CD4-positive, alpha-beta T cell treated with Interleukin-15 for 4 hours (primary cell): ENCODE data around the gene RAB6A.
"Not testable (repeated sequence)": the region's sequence is repeated elsewhere in the genome, so short reads cannot be mapped to it uniquely, and the experiment has no call there.

Experiments
- DNase-seq: peaks from one replicate; pipeline ENCODE4 v3.0.0-alpha.2; 2020; ENCODE audit warnings: low spot score

The RAB6A gene

DNA sequence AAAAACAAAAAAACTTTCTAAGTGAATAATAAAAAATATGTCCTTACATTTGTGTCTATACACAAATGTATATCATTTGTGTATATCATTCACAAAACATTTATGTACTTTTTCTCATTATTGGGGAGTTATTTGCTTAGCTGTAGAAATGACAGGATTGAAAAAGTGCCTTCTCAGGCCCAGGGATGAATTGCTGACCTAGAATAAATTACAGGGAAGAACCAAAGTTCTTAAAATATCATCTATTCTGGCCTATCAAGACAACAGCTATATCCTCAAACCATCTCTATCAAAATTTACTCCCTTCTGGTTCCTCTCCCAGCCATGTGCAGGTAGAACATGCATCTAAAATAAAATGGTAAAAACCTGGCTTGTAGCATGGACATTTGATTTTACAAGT lies 1.9 kb upstream of the RAB6A start:
- no peak for DNase-seq

DNA sequence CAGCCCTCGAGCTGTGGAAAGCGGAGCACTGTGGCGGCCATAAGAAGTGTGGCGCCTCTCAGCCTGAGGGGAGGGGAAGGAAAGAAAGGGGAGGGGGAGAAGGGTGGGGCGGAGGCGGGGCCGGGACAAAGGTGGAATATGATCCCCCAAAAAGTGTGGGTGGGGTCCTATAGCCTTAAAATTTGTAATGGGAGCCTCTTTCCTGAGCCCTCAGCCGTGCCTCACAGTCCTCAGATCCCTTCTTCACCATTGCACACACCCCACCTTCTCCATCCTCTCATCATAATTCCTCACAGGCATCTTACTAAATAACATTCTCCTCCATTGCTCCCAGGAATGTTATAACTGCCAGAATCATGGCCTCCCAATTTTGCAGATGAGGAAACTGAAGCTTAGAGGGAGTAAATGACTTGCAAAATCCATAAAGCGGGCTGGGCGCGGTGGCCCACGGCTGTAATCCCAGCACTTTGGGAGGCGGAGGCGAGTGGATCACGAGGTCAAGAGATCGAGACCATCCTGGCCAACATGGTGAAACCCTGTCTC lies 600 bp upstream of the RAB6A start:
- no peak for DNase-seq

DNA sequence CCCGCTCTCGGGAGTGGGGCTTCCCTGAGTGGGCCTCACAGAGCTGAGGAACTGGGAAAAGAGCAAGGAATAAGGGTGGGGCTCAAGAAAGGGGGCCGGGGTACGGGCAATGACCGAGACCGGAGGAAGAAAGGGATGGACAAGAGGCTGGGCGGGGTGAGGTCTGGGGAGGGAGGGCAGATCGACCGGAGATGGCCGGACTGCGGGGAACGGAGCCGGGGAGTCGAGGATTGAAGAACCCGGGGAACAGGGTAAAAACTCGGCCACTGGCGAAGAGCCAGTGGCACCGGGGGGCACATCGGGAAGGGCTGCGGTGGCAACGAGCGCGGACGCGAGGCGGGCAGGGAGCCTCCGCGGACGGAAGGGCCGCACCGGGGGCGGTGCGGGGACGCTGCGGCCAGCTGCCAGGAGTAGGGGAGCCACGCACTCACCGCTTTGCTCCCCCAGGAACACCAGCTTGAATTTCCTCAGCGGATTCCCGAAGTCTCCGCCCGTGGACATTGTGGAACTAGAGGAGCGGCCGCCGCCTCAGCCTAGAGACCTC lies 667 bp downstream of the RAB6A start:
- no peak for DNase-seq

DNA sequence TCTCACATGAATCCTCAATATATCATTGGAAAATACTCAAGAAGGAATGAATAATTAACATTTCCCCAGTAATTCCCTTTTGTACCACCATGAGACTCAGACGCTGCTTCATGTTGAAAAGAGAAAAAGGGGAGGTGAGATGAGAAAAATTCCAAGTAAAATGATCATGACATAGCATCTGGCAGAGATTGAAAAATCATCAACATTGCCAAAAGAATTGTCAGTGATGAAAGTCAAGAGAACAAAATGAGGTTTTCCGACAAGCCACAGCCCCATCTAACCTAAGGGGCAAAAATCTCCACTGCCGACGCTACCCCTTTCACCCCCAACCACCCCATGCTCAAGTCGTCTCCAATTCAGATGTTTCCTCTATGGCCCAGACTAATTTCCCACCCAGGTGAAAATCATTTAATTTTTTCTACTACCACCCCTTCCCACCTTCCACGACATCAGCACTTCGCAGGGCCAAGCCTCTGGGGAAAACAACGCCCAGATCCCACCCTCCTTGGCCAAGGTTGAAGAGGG lies 1.2 kb downstream of the RAB6A start:
- no peak for DNase-seq

DNA sequence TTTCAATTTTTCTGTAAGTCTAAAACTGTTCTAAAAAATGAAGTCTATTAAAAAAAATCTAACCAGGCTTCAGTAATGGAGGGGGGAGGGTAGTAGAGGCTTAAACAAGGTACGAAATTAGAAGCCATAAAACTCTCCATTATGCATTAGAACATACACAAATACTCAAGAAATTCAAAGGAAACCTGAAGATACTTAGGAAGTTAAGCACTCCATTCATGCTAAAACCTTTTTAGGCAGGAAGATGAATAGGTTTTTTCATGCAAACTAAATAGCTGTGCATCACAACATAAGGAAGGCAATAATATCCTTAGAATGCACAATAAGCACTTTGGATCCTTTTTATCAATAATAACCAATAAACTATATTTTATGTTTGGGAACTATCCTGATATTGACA lies 2.4 kb downstream of the RAB6A start:
- DNase-seq = no peak

DNA sequence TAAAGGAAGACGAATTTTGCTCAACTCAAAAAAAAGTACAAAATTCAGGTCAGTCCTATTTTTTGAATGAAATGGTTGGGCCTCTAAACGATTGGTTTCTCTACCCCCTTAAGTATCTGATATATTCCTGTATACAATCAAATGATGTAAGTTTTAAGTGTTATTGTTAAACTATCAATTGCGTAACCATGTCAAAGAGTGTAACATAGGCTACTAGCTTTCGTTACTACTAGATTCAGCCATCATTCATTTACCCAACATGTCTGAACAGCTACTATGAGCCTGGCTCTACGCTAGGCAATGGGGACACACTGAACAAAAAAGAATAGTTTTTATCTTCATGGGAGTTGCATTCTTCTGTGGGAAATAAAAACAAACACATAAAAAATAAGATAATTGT lies 3.3 kb downstream of the RAB6A start:
- DNase-seq = no peak

DNA sequence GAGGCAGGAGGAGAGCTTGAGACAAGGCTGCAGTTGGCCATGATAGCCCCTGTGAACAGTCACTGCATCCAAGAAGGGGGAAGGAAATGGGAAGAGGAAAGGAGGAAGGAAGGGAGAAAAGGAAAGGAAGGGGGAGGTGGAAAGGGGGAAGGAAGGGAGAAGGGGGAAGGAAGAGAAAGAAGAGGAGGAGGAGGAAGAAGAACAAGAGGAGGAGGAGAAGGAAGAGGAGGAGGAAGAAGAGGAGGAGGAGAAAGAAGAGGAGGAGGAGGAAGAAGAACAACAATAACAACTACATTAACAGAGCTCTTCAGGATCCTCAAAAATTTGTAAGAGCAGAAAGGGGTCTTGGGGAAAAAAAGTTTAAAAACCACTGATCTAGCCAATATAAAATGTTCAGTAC lies 5.2 kb downstream of the RAB6A start:
- DNase-seq = no peak

DNA sequence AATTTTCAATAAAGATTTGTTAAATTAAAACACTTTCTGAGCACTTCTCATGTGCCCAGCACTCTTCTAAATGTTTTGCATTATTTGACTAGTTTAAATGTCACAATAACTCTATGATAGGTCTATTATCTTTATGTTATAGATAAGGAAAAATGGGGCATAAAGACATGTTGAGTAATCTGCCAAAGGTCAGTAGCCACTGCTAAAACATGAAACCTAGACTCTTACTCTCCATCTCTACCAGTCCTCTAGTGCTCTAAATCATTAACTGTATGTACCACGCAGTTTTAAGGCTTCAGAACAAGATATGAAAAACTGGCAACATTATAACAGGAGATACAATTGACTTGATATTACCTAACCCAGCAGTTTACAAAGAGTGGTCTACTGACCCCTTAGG lies 6.9 kb downstream of the RAB6A start:
- no peak for DNase-seq

DNA sequence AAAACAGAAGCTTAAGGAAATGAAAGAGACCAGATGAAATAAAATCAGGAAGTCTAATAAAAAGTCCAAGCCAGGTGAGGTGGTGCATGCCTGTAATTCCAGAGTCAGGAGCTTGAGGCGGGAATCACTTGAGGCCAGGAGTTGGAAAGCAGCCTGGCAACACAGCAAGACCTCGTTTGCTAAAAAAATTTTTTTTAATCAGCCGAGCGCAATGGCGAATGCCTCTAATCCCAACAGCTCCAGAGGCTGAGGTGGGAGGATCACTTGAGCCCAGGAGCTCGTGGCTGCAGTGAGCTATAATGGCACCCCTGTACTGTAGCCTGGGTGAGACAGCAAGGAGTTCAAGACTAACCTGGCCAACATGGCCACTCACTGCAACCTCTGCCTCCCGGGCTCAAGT lies 8.0 kb downstream of the RAB6A start:
- DNase-seq = no peak

DNA sequence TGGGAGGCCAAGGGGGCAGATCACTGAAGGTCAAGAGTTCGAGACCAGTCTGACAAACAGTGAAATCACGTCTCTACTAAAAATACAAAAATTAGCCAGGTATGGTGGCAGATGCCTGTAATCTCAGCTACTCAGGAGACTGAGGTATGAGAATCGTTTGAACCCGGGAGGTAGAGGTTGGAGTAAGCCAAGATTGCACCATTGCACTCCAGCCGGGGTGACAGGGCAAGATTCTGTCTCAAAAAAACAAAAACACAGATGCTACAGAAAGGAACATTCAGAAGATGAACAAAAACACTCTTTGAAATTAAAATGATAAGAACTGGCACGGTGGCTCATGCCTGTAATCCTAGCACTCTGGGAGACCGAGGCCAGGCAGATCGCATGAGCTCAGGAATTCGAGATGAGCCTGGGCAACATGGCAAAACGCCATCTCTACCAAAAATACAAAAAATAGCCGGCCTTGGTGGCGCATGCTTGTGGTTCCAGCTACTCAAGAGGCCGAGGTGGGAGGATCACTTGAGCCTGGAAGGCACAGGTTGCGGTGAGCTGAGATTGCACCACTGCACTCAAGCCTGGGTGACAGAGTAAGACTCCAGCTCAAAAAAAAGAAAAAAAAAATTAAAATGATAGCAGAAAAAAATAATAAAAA lies 8.5 kb downstream of the RAB6A start:
- DNase-seq = no peak

DNA sequence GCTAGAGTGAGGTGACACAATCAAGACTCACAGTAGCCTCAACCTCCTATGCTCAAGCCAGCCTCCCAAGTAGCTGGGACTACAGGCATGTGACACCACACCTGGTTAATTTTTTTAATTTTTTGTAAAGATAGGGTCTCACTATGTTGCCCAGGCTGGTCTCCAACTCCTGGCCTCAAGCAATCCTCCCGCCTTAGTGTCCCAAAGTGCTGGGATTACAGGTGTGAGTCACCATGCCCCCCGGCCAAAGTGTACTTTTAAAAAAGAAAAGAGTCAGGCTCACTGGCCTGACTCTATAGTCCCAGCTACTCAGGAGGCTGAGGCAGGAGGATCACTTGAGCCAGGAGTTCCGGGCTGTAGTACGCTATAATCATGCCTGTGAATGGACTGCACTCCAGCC lies 10.0 kb downstream of the RAB6A start:
- not testable (repeated sequence) for DNase-seq

DNA sequence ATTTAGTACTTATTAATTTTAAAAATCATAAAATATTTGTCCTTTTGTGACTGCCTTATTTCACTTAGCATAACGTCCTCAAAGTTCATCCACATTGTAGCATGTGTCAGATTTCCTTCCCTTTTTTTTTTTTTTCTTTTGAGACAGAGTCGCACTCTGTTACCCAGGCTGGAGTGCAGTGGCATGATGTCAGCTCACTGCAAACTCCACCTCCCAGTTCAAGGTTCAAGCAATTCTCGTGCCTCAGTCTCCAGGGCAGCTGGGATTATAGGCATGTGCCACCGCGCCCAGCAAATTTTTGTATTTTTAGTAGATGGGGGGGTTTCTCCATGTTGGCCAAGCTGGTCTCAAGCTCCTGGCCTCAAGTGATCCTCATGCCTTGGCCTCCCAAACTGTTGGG lies 10.6 kb downstream of the RAB6A start:
- no peak for DNase-seq

DNA sequence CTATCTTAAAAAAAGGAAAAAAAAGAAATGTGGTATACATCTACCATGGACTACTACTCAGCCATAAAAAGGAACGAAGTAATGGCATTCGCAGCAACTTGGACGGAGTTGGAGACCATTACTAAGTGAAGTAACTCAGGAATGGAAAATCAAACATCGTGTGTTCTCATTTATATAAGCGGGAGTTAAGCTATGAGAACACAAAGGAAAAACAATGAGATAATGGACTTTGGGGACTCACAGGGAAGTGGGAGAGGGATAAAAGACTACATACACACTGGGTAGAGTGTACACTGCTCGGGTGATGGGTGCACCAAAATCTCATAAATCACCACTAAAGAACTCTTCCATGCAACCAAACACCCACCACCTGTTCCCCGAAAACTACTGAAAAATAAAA lies 11.8 kb downstream of the RAB6A start:
- no peak for DNase-seq

DNA sequence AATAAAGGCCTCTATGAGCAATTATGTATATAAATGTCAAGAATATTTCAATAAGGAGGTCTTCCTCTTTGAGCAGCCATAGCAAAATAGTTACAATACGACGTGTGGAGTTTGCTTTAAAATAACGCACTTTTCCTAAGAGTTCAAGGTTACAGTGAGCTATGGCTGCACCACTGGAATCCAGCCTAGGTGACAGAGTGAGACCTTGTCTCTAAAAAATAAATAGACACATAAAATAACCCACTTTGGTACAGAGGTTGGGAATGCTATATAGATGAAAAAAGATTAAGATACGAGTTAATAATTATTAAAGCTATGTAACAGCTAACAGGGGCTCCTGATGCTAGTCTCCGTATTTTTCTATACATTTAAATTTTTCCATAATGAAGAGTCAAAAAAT lies 12.6 kb downstream of the RAB6A start:
- DNase-seq = no peak

DNA sequence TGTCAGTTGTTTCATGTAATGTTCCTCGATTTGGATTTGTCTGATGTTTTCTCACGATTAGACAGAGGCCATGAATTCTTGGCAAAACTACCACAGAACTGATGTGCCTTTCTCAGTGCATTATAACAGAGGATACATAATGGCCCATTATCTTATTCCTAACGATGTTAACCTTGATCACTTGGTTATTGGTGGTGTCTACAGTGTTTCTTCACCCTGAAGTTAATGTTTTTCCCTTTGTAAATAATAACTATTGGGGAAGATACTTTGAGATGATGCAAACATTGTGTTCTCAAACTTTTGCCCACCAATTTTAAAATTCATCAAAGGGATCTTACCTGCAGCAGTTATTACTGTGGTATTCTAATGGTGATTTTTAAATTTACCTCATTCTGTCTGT lies 13.1 kb downstream of the RAB6A start:
- no peak for DNase-seq

DNA sequence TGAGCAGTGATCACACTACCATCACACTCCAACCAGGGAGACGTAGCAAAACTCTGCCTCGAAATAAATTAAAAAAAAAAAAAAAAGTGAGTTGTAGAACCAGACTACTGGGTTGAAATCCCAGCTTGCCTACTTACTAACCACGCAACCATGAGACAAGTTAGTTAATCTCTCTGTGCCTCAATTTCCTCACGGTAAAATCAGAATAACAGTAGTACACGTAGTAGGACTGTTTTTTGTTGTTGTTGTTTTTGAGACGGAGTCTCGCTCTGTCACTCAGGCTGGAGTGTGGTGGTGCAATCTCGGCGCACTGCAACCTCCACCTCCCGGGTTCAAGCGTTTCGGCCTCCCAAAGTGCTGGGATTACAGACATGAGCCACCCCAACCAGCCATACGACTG lies 14.2 kb downstream of the RAB6A start:
- DNase-seq = no peak

DNA sequence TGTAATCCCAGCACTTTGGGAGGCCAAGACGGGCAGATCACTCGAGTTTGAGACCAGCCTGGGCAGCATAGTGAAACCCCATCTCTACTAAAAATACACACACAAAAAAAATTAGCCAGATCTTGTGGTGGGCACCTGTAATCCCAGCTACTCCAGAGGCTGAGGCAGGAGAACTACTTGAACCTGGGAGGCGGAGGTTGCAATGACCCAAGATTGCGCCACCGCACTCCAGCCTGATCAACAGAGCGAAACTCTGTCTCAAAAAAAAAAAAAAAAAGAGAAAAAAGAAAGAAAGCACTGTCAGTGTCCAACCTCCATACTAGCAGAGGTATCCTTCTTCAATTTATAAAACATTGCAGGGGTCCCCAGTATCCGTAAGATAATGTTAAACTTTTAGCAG lies 17.8 kb downstream of the RAB6A start:
- DNase-seq = no peak

DNA sequence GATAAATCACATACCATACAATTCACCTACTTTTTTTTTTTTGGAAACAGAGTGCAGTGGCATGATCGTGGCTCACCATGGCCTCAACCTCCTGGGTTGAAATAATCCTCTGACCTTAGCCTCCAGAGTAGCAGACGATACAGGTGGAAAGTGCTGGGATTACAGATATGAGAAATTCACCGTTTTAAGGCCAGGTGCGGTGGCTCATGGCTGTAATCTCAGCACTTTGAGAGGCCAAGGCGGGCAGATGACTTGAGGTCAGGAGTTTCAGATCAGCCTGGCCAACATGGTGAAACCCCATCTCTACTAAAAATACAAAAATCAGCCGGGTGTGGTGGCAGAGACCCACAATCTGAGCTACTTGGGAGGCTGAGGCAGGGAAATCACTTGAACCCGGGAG lies 24.9 kb downstream of the RAB6A start:
- not testable (repeated sequence) for DNase-seq

DNA sequence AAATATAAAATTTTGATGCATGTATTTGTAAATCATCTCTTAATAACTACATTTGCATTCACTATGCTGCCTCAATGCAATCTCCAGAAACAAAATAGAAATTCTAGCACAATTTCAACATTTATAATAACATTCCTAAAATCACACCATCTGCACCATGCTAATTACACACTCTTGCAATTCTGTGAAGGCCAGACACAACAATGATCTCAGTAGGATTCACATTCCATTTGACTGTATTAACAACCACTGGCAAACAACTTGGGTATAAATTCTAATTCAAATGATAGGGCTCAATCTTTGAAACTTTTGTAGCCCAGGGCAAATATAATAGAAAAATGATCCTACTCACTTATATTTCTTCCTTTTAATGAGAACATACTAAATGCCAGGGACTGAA lies 25.9 kb downstream of the RAB6A start:
- no peak for DNase-seq

DNA sequence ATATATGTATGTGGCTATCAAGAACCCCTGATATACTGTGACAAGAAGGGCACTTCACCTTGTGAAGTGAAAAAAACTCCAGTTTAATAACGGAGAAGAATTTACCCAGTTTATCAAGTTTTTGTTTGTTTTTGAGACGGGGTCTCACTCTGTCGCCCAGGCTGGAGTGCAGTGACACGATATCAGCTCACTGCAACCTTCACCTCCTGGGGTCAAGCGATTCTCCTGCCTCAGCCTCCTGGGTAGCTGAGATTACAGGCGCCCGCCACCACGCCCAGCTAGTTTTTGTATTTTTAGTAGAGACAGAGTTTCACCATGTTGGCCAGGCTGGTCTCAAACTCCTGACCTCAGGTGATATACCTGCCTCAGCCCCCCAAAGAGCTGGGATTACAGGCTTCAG lies 26.9 kb downstream of the RAB6A start:
- not testable (repeated sequence) for DNase-seq

DNA sequence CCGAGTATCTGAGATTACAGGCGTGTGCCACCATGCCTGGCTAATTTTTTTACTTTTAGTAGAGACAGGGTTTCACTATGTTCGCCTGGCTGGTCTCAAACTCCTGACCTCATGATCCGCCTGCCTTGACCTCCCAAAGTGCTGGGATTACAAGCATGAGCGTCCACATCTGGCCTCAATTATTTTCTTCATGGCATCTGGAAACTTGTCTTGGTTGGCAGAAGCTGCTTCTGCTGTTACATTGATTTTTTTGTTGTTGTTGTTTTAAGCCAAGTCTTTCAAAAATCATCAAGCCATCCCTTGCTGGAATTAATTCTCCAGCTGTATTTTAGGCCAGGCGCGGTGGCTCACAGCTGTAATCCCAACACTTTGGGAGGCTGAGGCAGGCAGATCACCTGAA lies 27.9 kb downstream of the RAB6A start:
- not testable (repeated sequence) for DNase-seq

DNA sequence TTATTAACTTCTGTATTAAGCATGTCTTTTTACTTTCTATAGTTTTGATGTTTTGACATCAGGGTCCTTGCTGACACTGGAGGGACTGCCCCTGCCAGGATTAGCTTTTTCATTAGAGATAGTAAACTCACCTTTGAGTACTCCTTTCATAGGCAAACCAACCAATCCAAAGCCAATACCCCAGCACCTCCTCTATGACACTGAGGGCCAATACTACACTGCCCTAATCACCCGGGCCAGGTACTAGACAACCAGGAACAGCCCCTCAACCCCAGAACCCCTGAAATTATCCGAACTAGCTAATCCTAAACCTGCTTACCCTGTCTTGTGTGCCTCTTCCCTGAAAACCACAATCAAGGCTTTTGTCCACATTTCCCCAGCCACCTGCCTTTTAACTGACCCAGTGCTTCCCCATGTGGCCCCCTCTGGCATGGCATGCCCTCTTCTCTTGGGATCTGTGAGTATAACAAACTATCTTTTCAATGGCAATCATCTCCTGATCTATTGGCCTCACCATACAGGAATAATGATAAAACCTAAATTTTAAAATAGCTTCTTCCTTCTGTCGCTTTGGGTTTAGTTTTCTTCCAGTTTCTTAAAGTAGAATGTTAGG lies 31.2 kb downstream of the RAB6A start:
- no peak for DNase-seq

DNA sequence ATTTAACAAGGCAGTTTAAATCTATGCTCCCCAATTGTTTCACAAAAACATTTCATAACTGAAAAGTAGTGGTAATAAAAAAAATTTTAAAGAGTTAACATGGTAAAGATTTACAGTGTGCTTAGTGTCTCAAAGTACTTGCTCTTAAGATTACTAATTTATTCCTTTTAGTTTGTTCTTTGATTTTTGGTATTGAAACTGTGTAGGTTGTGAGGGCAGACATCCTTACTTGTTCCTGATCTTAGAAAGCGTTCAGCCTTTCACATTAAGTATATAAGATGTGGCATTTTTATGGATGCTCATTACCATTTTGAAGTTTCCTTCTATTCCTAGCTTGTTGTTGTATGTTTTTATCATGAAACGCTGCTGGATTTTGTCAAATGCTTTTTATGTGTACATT lies 32.9 kb downstream of the RAB6A start:
- no peak for DNase-seq

DNA sequence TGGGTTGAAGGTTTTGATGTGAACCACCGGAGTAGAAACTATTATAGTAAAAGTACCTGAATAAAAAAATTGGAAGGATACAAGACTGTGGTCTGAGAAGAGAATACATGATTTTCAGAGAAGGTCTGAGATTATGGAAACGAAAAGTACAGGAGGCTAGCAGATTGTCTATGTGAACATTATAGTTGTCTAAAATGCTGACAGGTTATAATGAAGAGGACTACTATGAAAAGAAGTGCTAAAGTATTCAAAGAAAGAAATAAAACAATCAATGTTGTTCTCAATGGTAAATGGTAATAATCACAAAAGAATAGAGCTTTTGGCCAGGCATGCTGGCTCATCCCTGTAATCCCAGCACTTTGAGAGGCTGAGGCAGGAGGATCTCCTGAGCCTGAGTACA lies 34.0 kb downstream of the RAB6A start:
- DNase-seq = no peak
